GM10266 (cell line): ENCODE measurements around the gene KRT6B.

ENCODE experiments used
- DNase-seq: peaks from one replicate; pipeline ENCODE4 v3.0.0; 2012; ENCODE audit errors: extremely low spot score
- TF ChIP-seq, protein P1 (sequence below): IDR thresholded peaks from 2 replicates; pipeline ENCODE4 v1.5.1; 2012; ENCODE audit warnings: mild to moderate bottlenecking, low read depth; ENCODE audit not compliant: control insufficient read depth, insufficient read depth; ENCODE audit errors: missing control alignments

The KRT6B gene

DNA sequence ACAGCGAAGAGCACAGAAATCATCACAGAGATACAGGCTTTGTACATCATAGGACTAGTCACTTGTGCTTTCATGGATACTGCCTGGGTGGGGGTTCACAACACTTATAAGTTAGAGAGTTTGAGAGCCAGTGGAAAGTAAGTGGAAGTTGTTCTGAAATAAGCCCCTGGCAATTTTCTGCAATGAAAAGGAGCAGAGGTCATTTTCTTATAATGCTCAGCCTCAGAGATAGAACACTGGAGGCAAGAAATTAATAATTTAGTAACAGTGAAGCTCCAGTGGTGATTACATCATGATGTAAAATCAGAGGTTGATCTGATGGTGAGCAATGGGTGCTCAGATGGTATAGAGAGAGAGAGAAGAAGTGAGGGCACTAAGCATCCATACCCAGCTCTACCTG is 35.3 kb upstream of the KRT6B start:
- no peak for DNase-seq

DNA sequence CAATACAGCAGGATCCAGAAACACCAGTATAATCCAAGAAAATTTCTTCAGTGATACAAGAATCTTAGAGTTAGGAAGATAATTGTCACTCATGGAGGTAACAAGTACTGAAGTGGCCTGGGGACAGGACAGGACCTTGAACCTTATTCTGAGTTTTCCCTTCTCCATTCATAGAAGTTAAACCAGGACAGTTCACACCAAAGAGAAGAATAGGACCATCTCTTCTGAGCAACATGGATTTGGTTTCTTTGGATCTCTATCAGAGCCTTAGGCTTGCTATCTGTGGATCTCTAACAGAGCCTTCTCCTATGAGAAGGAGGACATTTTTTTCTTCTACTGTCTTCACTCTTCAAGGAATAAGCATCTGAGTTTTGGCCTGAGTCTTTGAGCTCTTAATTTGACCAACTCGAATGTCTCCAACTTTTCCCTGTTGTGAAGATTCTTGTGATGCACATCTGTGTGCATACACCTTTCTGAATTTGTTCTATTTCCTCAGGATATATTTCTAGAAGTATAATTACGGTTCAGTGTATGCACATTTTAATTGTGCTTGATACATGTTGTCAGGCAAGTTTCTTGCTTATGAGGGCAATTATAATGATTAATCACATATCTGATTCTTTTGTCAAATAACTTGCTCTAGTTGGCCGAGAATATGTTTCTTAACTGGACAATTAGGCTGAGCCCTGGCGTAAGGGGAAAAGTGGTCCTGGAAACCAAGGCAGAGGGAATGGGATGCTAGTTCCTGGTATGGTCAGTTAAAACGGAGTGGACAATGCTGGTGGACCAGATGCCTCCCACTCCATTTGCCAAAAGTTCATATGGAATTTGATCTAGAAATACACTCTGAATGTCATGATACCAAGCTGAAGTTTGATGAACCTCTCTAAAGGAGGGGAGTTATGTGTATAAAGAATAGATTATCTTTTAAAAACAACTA is 34.5 kb upstream of the KRT6B start:
- DNase-seq, result no peak
- TF ChIP-seq, protein P1, sequence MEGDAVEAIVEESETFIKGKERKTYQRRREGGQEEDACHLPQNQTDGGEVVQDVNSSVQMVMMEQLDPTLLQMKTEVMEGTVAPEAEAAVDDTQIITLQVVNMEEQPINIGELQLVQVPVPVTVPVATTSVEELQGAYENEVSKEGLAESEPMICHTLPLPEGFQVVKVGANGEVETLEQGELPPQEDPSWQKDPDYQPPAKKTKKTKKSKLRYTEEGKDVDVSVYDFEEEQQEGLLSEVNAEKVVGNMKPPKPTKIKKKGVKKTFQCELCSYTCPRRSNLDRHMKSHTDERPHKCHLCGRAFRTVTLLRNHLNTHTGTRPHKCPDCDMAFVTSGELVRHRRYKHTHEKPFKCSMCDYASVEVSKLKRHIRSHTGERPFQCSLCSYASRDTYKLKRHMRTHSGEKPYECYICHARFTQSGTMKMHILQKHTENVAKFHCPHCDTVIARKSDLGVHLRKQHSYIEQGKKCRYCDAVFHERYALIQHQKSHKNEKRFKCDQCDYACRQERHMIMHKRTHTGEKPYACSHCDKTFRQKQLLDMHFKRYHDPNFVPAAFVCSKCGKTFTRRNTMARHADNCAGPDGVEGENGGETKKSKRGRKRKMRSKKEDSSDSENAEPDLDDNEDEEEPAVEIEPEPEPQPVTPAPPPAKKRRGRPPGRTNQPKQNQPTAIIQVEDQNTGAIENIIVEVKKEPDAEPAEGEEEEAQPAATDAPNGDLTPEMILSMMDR, result no peak

More for the DNA sequence above, 35.3 kb upstream of the KRT6B start:
- TF ChIP-seq, protein P1, result no peak

DNA sequence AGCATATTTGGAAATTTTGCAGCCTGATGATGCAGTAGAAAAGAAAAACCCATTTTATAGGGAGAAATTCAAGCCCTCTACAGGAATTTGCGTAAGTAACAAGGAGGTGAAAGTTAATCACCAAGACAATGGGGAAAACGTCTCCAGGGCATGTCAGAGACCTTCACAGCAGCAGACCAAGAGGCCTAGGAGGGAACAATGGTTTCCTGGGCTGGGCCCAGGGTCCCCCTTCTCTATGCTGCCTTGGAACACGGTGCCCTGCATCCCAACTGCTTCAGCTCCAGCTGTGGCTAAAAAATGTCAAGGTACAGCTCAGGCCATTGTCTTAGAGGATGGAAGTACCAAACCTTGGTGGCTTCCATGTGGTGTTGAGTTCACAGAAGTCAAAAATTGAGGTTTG is 28.1 kb upstream of the KRT6B start:
- no peak for DNase-seq
- TF ChIP-seq, protein P1, result no peak

DNA sequence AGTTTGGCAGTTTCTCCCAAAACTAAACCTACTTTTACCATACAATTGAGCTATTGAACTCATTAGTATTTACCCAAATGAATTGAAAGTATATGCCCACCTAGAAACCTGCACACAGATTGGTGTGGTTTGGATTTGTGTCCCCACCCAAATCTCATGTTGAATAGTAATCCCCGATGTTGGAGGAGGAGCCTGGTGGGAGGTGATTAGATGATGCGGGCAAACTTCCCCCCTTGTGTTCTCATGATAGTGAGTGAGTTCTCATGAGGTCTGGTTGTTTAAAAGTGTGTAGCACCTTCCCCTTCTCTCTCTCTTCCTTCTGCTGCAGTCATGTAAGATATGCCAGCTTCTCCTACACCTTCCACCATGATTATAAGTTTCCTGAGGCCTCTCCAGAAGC is 25.7 kb upstream of the KRT6B start:
- no peak for DNase-seq
- TF ChIP-seq, protein P1, result no peak

DNA sequence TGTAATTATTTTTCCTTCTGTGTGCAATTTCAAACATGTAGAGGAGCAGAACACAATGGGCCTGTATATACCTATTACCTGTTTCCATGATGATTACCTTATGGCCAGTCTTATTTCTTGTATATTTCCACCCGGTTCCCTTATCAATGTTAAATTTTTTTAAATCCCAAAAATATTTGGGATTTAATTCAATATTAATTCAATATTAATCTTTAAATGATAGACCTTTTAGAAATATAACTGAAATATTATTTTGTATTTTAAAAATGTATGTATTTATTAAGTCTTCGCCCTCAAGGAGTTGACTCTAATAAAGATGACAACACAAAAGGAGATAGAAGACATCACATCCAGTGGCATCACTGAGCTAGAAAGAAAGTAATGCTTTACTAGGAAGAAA is 22.3 kb upstream of the KRT6B start:
- no peak for DNase-seq
- TF ChIP-seq, protein P1, result no peak

DNA sequence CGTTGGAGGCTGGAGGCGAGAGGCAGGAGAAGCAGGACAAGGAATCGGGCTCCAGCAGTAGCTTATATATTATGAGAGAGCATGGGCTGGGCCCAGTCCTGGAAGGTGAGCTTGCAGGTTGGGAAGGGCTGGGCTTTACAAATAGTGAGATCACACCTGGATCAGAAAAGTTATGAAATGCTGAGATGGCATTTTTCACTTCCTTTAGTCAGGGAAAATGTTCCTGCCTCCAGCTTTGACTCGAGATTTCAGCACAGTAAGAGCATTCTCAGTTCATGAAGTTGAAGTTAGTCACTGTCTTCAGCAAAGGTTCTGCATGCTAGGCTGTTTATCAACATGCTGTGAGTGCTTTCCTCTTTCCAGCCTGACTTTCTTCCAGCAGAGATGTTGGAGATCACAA is 21.8 kb upstream of the KRT6B start, which contains the start of gene KRT6C:
Gene KRT6C, minus strand, starts transcription at position 38 of the 400 bp plus-strand sequence. CDS start 68 bp downstream, outside the sequence.
- DNase-seq, result no peak

More for the DNA sequence above, 21.8 kb upstream of the KRT6B start, which contains the start of gene KRT6C:
- TF ChIP-seq, protein P1, result no peak
